ENCODE data around the gene ANXA4. TPM values are rescaled to one million over a fixed set of nuclear protein-coding genes. Genes with fewer than 3 reads are reported as not detected.

ANXA4 gene
- total RNA-seq, 2 donors from 2014 or later: 11.4 to 13.4 TPM

- no peak for ATAC-seq
- DNase-seq: no peak
- H3K4me3 Mint-ChIP-seq: no peak overlapping the region
- H3K36me3 Mint-ChIP-seq (ENCODE audit: low read depth): peaks cover 8% of the 10 kb centered on the region
- H3K9me3 ChIP-seq (ENCODE audit: control insufficient read depth, low read length, poor library complexity, severe bottlenecking): no peaks in the 10 kb centered on the region
- H3K4me1 Mint-ChIP-seq: peaks cover 6% of the 10 kb centered on the region
- no peaks in the 10 kb centered on the region for H3K27me3 Mint-ChIP-seq
- H3K27ac Mint-ChIP-seq: peak overlapping the region; percentile 51
These were observed 104.5 kb downstream of the ANXA4 start for GRCh38 chr2:69846182-69847067.

DNA sequence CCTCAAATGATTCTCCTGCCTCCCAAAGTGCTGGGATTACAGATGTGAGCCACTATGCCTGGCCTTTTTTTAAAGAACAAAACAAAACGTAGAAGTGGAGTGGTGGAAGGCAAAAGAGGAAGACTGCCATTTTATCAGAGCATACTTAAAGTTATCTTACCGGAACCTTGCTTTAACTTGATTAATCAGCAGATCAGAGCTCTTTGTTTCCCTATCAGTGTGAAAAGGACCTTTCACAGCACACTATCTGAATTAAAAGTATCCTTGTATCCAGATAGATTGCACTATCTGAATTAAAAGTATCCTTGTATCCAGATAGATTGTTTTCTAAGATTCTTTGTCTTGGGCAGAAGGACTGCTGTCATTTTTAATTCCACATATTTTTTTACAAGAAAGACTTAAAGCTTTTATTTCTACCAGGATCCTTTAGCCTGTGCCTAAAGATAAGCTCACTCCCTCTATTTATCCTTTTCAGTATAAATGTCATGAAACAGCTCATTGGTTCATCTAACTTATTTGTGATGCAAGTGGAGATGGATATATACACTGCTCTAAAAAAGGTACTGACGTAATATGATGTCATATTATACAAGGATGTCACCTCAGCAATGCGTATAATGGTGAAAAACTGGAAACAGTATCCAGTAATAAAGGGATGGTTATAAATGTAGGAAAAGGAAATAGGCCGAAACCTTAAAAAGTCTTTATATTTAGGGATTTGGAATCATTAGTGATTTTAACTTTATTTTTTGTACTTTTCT is 105.3 kb downstream of the ANXA4 start:
- H3K4me1 Mint-ChIP-seq: no peaks in the 10 kb centered on the region
- DNase-seq (no peak), ATAC-seq (no peak)
- H3K36me3 Mint-ChIP-seq (ENCODE audit: low read depth): peaks cover 5% of the 10 kb centered on the region
- H3K9me3 ChIP-seq (ENCODE audit: control insufficient read depth, low read length, poor library complexity, severe bottlenecking): no peaks in the 10 kb centered on the region
- H3K27me3 Mint-ChIP-seq: no peaks in the 10 kb centered on the region
- H3K4me3 Mint-ChIP-seq: no peak overlapping the region
- peak overlapping the region; percentile 2 for H3K27ac Mint-ChIP-seq

DNA sequence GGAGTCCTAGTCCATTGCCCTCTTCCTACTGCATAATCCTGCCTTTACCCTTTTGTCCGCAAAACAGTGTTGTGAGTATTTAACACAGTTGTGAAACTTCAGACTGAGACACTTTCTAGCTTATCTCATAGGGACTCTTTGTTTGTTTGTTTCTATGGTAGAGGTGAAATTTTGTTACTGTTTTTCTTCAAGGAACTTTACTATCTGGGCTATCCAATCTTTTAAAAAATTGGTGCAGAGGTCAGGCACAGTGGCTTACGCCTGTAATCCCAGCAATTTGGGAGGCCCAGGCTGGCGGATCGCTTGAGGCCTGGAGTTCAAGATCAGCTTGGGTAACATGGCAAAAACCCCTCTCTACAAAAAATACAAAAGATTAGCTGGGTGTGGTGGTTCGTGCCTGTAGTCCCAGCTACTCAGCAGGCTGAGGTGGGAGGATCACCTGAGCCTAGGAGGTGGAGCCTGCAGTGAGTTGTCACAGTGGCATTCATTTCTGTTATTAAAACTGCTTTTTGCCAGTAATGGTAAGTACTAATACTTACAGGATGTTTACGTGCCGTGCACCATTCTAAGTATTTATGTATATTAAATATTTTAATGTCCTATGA is 106.4 kb downstream of the ANXA4 start:
- H3K9me3 ChIP-seq (ENCODE audit: control insufficient read depth, low read length, poor library complexity, severe bottlenecking): no peaks in the 10 kb centered on the region
- Mint-ChIP-seq H3K4me1 (no peaks in the 10 kb centered on the region), H3K4me3 (no peak overlapping the region), H3K27me3 (no peaks in the 10 kb centered on the region), H3K36me3 (ENCODE audit: low read depth) (peaks cover 5% of the 10 kb centered on the region), H3K27ac (no peak overlapping the region)
- ATAC-seq (no peak), DNase-seq (no peak)

DNA sequence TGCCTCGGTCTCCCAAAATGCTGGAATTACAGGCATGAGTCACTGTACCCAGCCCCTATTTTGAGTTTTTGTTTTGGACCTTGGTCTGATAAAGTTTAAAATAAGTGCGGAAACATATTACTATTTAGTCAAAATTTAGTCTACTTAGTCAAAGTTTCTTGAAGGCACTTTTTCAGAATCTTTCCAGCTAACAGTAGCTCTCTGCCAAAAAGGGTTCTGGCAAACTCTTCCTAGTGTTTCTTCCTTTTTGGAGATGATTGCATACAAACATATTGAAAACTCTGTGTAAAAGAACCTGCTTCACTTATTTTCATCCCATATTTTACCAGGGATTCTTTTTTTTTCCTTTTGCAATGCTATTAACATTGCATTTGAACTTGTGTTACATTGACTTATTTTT is 116.3 kb downstream of the ANXA4 start:
- H3K27me3 Mint-ChIP-seq: no peaks in the 10 kb centered on the region
- H3K9me3 ChIP-seq (ENCODE audit: control insufficient read depth, low read length, poor library complexity, severe bottlenecking): no peaks in the 10 kb centered on the region
- H3K4me1 Mint-ChIP-seq: peaks cover 7% of the 10 kb centered on the region
- no peak for ATAC-seq
- H3K27ac Mint-ChIP-seq: no peak overlapping the region
- no peak overlapping the region for H3K4me3 Mint-ChIP-seq
- peaks cover 4% of the 10 kb centered on the region for H3K36me3 Mint-ChIP-seq (ENCODE audit: low read depth)
- DNase-seq: no peak

DNA sequence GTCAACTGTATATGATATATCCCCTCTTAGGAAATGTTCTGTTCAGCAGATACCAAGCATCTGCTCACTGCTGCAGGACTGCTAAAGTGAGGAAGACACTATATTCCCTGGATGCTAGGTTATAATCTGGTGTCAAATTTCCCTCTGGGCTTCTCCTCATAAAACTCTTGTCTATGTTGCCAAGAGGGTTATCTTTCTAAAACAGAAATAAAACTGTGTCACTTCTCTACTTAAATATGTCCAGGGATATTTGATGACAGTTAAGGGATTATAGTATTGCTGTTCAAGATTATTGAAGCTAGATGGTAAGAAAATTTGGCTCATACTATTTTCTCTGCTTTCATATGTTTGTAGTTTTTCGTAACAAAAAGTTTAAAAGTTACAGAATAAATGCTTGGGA is 121.4 kb downstream of the ANXA4 start:
- no peak for ATAC-seq
- Mint-ChIP-seq H3K27ac (no peak overlapping the region), H3K36me3 (ENCODE audit: low read depth) (peaks cover 11% of the 10 kb centered on the region), H3K27me3 (no peaks in the 10 kb centered on the region), H3K4me3 (no peak overlapping the region), H3K4me1 (peaks cover 8% of the 10 kb centered on the region)
- DNase-seq: no peak
- H3K9me3 ChIP-seq (ENCODE audit: control insufficient read depth, low read length, poor library complexity, severe bottlenecking): no peaks in the 10 kb centered on the region

Other genes starting within 250 kb of the ANXA4 start
- gene AAK1, start 98.4 kb upstream of the ANXA4 start, total RNA-seq: 100 to 1,000 TPM; 187 to 243 TPM
- gene GMCL1, start 87.5 kb downstream of the ANXA4 start, total RNA-seq: 10 to 100 TPM; 25.1 to 26.0 TPM
- gene SNRNP27, start 151.8 kb downstream of the ANXA4 start, total RNA-seq: 10 to 100 TPM; 33.5 to 38.6 TPM
- 10 to 100 TPM; 45.0 to 46.2 TPM for gene MXD1, start 173.0 kb downstream of the ANXA4 start, total RNA-seq
- 1 to 10 TPM; 1.1 to 1.7 TPM for gene ASPRV1, start 219.5 kb downstream of the ANXA4 start, total RNA-seq

Data from T-helper 17 cell (primary cell).